Mucosa of stomach (tissue), 1 donor: ENCODE data around the gene FAM89A.
"Not testable (repeated sequence)": the region's sequence is repeated elsewhere in the genome, so short reads cannot be mapped to it uniquely, and the experiment has no call there.

ENCODE experiments used
- H3K27me3 ChIP-seq: one replicate; pipeline ENCODE4 v1.7.0; 2013; ENCODE audit warnings: mild to moderate bottlenecking, low read length; ENCODE audit not compliant: control insufficient read depth, insufficient read depth
- H3K36me3 ChIP-seq: one replicate; pipeline ENCODE4 v1.7.0; 2013; ENCODE audit warnings: low read length; ENCODE audit not compliant: control insufficient read depth, insufficient read depth
- H3K4me1 ChIP-seq: one replicate; pipeline ENCODE4 v1.7.0; 2013; ENCODE audit warnings: mild to moderate bottlenecking, low read length; ENCODE audit not compliant: control insufficient read depth, insufficient read depth
- H3K4me3 ChIP-seq: one replicate; pipeline ENCODE4 v1.7.0; 2013; ENCODE audit warnings: low read length
- H3K9ac ChIP-seq: one replicate; pipeline ENCODE4 v1.7.0; 2013; ENCODE audit warnings: mild to moderate bottlenecking, low read length, moderate library complexity
- H3K9me3 ChIP-seq: one replicate; pipeline ENCODE4 v1.7.0; 2013; ENCODE audit warnings: mild to moderate bottlenecking, low read length, moderate library complexity; ENCODE audit not compliant: control insufficient read depth
- donor health status: Pancreatic carcinoma.

FAM89A gene

GRCh38 chr1:231001892-231002291 lies 38.2 kb downstream of the FAM89A start:
- no peaks in the 10 kb centered on the region for H3K4me1 ChIP-seq
- H3K9ac ChIP-seq: no peak overlapping the region
- no peaks in the 10 kb centered on the region for H3K9me3 ChIP-seq
- H3K27me3 ChIP-seq: no peaks in the 10 kb centered on the region
- peaks cover 13% of the 10 kb centered on the region for H3K36me3 ChIP-seq
- H3K4me3 ChIP-seq: no peak overlapping the region

- Histone ChIP-seq H3K9me3 (no peaks in the 10 kb centered on the region), H3K9ac (no peak overlapping the region), H3K27me3 (no peaks in the 10 kb centered on the region), H3K4me1 (no peaks in the 10 kb centered on the region), H3K36me3 (peaks cover 13% of the 10 kb centered on the region), H3K4me3 (no peak overlapping the region)
Observed at GRCh38 chr1:231000639-231001038, 39.4 kb downstream of the FAM89A start.

- Histone ChIP-seq H3K9ac (no peak overlapping the region), H3K4me1 (no peaks in the 10 kb centered on the region), H3K36me3 (peaks cover 13% of the 10 kb centered on the region), H3K27me3 (no peaks in the 10 kb centered on the region), H3K4me3 (no peak overlapping the region), H3K9me3 (no peaks in the 10 kb centered on the region)
Observed at GRCh38 chr1:231000201-231000600, 39.9 kb downstream of the FAM89A start.

- Histone ChIP-seq H3K4me1 (peaks cover 9% of the 10 kb centered on the region), H3K9ac (no peak overlapping the region), H3K9me3 (no peaks in the 10 kb centered on the region), H3K36me3 (peaks cover 13% of the 10 kb centered on the region), H3K4me3 (no peak overlapping the region), H3K27me3 (no peaks in the 10 kb centered on the region)
Observed at GRCh38 chr1:230994860-230995259, 45.2 kb downstream of the FAM89A start.

- no peaks in the 10 kb centered on the region for H3K27me3 ChIP-seq
- H3K9ac ChIP-seq: no peak overlapping the region
- peaks cover 9% of the 10 kb centered on the region for H3K4me1 ChIP-seq
- no peaks in the 10 kb centered on the region for H3K9me3 ChIP-seq
- H3K36me3 ChIP-seq: peaks cover 3% of the 10 kb centered on the region
- no peak overlapping the region for H3K4me3 ChIP-seq
Observed at GRCh38 chr1:230992100-230992774, 47.8 kb downstream of the FAM89A start.

- no peak overlapping the region for H3K9ac ChIP-seq
- H3K4me1 ChIP-seq: peaks cover 9% of the 10 kb centered on the region
- no peaks in the 10 kb centered on the region for H3K27me3 ChIP-seq
- H3K4me3 ChIP-seq: no peak overlapping the region
- no peaks in the 10 kb centered on the region for H3K9me3 ChIP-seq
- H3K36me3 ChIP-seq: no peaks in the 10 kb centered on the region
Observed at GRCh38 chr1:230987448-230987847, 52.6 kb downstream of the FAM89A start.

- Histone ChIP-seq H3K27me3 (no peaks in the 10 kb centered on the region), H3K36me3 (no peaks in the 10 kb centered on the region), H3K4me1 (peaks cover 7% of the 10 kb centered on the region), H3K4me3 (no peak overlapping the region), H3K9me3 (no peaks in the 10 kb centered on the region), H3K9ac (no peak overlapping the region)
Observed at GRCh38 chr1:230986976-230987375, 53.1 kb downstream of the FAM89A start.

- H3K9ac ChIP-seq: no peak overlapping the region
- H3K36me3 ChIP-seq: no peaks in the 10 kb centered on the region
- no peak overlapping the region for H3K4me3 ChIP-seq
- no peaks in the 10 kb centered on the region for H3K4me1 ChIP-seq
- no peaks in the 10 kb centered on the region for H3K27me3 ChIP-seq
- H3K9me3 ChIP-seq: no peaks in the 10 kb centered on the region
Observed at GRCh38 chr1:230985711-230986110, 54.3 kb downstream of the FAM89A start.

GRCh38 chr1:230984622-230985515 lies 55.2 kb downstream of the FAM89A start:
- not testable (repeated sequence) for H3K36me3 ChIP-seq, H3K9ac ChIP-seq, H3K4me1 ChIP-seq, H3K4me3 ChIP-seq, H3K9me3 ChIP-seq, H3K27me3 ChIP-seq

- no peaks in the 10 kb centered on the region for H3K27me3 ChIP-seq
- H3K9ac ChIP-seq: no peak overlapping the region
- no peak overlapping the region for H3K4me3 ChIP-seq
- H3K9me3 ChIP-seq: no peaks in the 10 kb centered on the region
- H3K36me3 ChIP-seq: no peaks in the 10 kb centered on the region
- H3K4me1 ChIP-seq: peaks cover 7% of the 10 kb centered on the region
Observed at GRCh38 chr1:230983811-230984210, 56.2 kb downstream of the FAM89A start.

GRCh38 chr1:230982696-230983095 lies 57.4 kb downstream of the FAM89A start:
- Histone ChIP-seq H3K27me3 (no peaks in the 10 kb centered on the region), H3K9ac (no peak overlapping the region), H3K4me1 (peaks cover 9% of the 10 kb centered on the region), H3K4me3 (no peak overlapping the region), H3K36me3 (no peaks in the 10 kb centered on the region), H3K9me3 (no peaks in the 10 kb centered on the region)

- H3K36me3 ChIP-seq: peaks cover 6% of the 10 kb centered on the region
- no peaks in the 10 kb centered on the region for H3K27me3 ChIP-seq
- peaks cover 23% of the 10 kb centered on the region for H3K4me1 ChIP-seq
- H3K9ac ChIP-seq: peak overlapping the region; percentile 82
- H3K4me3 ChIP-seq: no peak overlapping the region
- no peaks in the 10 kb centered on the region for H3K9me3 ChIP-seq
Observed at GRCh38 chr1:230979952-230980351, 60.1 kb downstream of the FAM89A start.
